HG02678 (cell line): ENCODE data around the gene COX4I1.

ENCODE experiments used
- ATAC-seq: cut with Tn5 transposase; IDR thresholded peaks from one replicate; pipeline ENCODE4 v1.9.1; 2021; ENCODE audit warnings: mild to moderate bottlenecking, moderate library complexity; ENCODE audit not compliant: unreplicated experiment

COX4I1 gene

GRCh38 chr16:85799497-85800320 is at the start of gene COX4I1, which contains the start of gene EMC8:
Gene COX4I1 (plus strand): TSS chr16:85799695. CDS start chr16:85801206, 1,511 bp downstream.
Gene EMC8 (minus strand): TSS chr16:85799544. CDS start chr16:85799295, 249 bp downstream.
- ATAC-seq, result peak; percentile 78

- no peak for ATAC-seq
These were observed 49.7 kb upstream of the COX4I1 start for GRCh38 chr16:85749771-85750145.

DNA sequence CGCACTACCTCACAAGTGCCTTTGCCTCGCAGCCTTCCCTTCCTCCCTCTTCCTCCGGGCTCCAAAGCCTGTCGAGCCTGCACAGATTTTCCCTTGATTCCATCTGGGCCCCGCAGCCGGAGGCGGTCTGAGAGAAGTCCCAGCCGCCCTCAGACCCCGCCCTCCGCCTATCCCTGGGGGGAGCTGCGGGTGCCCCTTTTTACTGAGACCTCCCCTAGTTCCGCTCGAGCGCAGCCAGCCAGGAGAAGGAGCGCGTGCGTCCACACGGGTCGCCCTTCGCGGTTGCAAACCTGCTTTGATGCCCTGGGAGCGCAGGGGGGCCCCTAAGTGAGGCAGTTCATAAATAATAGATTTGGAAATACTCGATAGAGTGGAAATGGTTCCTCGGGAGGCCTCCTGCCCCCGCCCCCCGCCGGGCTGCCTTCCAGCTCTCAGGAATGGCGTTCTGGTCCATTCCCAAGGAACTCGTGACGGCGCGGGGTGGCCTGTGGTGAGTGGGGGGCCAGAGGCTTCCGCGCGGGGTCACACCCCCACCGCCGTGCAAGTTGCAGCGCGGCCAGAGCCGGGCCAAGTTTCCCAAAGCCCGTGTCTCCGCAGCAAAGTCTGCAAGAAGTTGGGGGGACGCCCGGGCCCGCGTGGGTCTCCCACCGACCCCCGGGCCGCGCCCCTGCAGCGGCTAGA is 49.2 kb upstream of the COX4I1 start:
- no peak for ATAC-seq

DNA sequence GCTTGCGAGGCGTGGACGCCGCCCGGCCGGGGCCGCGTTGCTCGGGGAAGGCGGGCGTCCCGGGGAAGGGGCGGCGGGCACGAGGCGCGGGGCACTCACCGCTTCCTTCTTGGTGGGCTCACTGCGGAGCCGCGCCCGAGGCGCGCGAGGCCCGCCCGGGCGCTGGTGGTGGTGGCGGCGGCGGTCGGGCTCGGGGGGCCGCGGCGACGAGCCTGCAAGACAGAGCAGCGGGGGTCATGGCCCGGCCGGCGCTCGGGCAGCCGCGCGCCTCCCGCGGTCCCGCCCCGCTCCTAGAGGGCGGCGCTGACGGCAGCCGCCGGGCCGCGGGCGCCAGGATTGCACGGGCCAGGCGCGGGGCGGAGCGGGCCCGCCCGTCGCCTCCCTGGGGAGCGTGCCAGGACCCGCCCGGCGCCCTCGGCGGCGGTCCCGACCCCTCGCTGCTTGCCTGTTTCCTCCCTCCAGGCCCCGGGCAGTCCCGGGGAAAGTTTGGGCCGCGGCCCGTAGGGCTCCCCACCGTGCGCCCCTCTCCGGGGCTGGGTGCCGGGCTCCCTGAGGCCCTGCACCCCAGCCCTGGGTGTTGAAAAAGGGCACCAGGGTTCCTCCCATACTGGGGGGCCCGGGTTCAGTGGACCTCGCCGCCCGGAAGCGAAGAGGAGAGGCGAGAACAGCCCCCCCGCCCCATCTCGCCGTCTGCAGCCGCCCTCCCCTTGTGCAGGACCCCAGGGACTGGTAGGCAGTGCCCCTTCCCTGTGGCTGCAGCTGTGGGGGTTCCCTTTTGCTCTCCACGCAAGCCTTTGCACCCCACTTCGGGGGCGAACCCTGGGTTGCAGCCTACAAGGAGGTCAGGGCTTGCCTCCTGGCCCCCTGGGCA is 48.4 kb upstream of the COX4I1 start, which contains the start of gene C16orf74:
C16orf74 (minus strand) TSS at position 270 of the 871 bp plus-strand sequence. CDS start 15,879 bp downstream, outside the sequence.
- ATAC-seq, result peak; percentile 61

GRCh38 chr16:85751698-85752501 is 47.6 kb upstream of the COX4I1 start:
- ATAC-seq, result no peak

DNA sequence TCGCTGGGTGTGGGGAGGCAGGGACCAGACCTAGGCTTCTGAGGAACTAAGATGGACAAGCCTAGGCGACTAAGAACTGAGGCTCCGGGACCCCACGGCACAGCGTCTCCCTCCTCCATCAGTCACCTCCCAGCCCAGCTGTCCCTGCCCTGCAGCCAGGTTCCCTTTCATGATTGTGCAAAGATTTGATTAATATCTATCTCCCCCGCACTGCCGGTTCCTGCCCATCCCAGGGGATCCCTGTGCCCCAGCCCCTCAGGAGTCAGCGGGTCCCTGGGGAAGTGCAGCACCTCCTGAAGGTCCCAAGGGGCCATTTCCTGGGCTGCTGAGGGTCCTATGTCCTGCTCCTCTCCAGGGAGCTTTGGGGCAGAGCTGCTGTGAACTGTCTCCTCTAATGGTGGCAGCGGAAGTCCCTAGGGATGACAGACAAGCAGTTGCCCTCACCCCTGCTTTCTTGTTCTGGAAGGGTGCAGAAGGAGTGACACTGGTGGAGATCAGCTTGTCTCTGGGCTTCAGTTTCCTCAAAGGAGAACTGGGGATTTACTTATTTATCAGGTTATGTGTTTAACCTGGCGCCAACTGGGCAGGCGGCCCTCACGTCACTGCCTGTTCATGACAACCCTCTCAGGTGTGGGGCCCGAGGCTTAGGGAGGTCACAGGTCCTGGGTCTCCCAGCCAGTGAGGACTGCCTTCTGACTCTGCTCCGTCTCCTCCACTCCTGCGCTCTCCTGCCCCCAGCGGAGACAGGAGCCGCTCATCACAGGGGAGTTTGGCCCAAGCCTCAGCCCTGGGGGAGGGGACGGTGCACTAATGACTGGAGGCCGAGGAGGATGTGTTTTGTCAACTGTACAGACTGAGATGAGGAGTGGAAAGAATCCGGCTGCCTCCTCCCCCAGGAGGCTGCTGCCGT is 46.7 kb upstream of the COX4I1 start:
- ATAC-seq, result no peak

- ATAC-seq, result no peak
These were observed 45.9 kb upstream of the COX4I1 start for GRCh38 chr16:85753559-85753958.

DNA sequence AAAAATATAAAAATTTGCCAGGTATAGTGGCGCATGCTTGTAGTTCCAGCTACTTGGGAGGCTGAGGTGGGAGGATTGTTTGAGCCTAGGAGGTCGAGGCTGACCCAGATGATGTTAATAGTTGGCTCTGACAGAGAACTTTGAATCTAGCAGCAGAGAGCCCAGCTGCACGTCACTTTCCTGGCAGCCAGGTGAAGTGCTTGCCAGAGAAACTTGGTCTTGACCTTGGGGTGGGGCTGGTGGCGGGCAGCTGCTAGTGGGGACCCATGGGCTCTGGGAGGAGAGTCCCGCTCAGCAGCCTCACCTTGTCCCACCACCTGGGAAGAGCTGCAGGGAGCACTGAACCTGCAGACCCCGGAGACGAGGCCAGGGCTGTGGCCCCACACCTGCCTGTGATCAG is 45.5 kb upstream of the COX4I1 start:
- no peak for ATAC-seq

DNA sequence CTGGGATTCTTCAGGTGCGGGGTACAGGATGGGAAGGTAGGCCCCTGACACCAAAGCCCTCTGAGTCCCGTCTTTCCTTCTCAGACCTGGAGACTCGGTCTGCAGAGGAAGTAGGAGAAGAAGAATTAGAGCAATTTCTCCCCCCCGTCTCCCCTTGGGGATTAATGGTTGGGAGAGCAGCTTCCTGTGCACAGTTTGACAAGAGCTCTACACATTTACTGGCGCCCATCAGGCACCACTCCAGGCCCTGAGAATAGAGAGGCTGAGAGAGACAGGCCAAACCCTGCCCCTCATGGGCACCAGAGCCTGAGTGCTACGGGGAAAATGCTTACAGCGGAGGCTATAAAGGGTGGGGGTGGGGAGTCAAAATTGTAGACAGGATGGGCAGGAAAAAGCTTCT is 45.1 kb upstream of the COX4I1 start:
- no peak for ATAC-seq

GRCh38 chr16:85755929-85756768 is 43.3 kb upstream of the COX4I1 start:
- peak; percentile 50 for ATAC-seq

- ATAC-seq, result no peak
These were observed 42.1 kb upstream of the COX4I1 start for GRCh38 chr16:85757341-85757822.

DNA sequence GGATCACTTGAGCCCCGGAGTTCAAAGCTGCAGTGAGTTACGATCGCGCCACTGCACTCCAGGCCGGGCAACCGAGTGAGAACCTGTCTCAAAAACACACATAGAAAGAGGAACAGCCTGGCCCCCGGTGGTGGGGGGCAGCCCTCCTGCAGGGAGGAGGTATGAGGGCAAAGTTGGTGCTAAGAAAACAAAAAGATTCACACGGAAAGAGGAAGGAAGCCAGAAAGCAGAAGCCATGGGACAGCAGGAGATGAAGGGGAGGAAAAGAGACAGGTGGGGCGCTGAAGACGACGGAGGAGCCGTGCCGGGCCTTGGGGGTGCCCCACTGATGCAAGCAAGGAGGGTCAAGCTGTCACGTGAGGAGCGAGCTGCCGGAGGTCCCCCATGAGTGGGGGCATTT is 40.4 kb upstream of the COX4I1 start:
- no peak for ATAC-seq

DNA sequence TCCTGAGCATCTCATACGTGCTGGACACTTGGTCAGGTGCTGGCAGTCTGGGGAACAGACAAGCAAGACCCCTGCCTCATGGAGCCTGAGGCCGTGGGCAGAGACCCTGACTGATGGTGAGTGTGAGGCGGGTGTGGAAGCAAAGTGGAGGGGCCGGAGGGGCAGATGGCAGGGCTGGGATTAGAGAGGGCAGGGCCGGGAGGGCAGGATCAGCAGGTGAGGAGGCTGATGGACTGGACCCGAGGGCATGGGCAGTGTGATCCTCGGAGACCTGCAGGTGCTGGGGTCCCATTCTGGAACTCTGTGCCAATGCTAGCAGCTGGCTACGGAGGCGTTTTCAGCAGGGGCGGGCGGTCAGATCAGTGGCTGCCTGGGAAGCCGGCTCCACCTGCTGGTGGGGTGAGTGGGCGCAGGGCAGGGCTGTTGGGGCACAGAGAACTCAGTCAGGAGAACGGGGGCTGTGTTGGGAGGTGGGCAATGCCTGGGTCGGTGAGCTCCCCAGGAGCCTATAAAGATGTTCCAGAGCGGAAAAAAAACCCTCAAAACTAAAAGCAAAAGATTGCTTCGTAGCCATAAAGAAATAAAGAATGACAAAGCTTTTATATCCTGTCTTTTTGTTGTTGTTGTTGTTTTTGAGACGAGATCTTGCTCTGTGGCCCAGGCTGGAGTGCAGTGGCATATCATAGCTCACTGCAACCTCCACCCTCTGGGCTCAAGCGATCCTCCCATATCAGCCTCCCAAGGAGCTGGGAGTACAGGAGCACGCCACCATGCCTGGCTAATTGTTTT is 39.7 kb upstream of the COX4I1 start:
- ATAC-seq, result no peak

DNA sequence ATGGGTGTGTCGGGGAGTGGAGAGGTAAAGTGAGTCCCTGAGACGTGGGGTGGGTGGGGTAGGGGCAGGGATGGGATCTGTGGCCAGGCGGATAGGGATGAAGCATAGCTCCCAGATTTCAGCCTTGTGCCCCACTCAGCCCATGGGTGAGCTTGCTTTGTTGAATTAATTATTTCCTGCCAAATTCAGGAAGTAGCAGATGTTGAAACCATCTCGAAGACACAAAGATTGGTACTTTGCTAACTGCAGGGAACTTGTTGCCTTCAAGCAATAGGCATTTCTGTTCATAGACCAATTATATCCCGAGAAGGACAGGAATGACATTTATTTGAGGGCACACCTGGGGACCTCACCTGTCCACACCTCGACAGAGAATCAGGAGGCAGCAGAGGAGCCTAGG is 37.6 kb upstream of the COX4I1 start:
- no peak for ATAC-seq

DNA sequence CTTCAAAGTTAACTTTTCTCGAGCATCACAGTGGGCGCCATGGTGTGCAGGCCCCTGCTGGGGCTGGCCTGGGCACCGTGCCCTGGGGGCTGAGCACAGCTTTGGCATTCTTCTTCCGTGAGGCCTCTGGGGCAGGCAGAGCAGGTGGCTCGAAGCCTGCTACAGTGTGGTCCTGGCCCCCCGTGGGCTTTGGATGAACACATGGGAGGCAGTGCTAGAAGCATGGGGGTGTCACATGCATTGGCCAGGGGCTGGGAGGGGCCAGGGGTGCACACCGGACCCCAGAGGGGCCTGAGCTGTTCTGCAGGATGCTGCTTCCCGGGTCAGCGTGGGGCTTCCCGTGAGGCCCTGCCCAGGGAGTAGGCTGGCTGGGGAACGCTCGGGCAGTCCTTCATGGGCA is 36.5 kb upstream of the COX4I1 start:
- no peak for ATAC-seq

DNA sequence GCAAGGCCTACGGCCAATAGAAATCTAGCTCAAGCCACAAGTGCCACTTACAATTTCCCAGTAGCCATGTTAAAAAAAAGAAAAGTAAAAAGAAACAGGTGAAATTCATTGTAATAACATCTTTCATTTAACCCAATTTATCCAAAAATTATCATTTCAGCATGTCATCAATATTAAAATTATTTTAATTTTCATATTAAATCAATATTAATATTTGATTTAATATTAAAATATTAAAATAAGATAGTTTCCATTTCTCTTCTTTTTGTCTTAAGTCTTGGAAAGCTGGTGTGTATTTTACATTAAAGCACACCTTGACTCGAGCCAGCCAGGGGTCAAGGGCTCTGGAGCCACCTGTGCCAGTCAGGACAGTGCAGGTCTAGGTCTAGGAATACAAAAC is 35.9 kb upstream of the COX4I1 start:
- no peak for ATAC-seq

DNA sequence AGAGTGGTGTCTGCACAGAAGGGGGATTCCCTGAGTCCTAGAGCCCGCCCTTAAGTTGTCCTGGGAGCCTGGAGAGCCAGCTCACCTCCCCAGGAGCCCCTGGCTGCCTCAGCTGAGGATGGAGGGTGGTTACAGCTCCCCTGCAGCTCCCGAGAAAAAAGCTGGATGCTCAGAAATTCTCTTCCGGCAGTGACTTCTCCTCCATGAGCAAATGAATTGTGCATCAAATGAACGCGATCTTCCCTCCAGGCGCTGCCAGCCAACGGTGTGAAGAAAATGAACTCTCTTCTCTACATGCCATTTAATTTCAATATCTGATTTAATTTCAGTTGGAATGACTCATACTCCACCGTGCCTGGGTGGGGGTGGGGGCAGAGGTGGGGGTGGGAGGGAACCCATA is 34.3 kb upstream of the COX4I1 start:
- ATAC-seq, result no peak
